GM21423 (cell line): Measurements from ENCODE around the gene OR51E1.

Experiments
- ATAC-seq: cut with Tn5 transposase; IDR thresholded peaks from one replicate; pipeline ENCODE4 v1.9.1; 2021; ENCODE audit warnings: mild to moderate bottlenecking, moderate library complexity; ENCODE audit not compliant: unreplicated experiment

The OR51E1 gene

DNA sequence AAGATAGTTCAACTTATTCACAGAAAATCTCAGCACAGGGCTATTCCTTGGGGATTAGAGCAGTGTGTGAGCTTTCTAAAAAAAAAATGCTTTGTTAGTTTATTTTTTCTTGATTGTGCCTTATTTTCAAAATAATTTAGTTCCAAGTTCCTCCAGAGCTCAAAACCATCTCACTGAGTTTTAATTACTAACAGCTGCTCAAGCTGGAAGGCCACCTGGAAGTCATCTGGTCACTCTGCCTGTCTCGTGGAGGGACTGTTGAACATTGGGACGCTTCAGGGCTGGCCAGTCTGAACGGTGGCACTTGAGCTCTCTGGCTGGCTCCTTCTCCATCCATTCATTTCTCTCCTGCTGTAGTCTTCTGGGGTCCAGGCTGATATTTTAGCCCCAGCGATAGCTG lies 4.0 kb downstream of the OR51E1 start:
- no peak for ATAC-seq

GRCh38 chr11:4654635-4655369 lies 11.0 kb downstream of the OR51E1 start:
- ATAC-seq = no peak

- no peak for ATAC-seq
These were observed 15.1 kb downstream of the OR51E1 start for GRCh38 chr11:4658629-4659445.

DNA sequence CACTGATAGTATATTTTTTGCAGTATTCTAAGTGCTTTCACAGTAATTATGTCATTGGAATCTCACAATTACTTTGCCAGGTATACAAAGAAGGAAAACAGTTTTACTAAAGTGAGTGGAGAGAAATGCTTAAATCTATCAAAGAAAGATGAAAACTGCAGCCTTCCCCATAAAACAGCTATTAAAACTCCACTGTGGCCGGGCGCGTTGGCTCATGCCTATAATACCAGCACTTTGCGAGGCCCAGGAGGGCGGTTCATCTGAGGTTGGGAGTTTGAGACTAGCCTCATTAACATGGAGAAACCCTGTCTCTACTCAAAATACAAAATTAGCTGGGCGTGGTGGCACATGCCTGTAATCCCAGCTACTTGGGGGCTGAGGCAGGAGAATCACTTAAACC lies 19.1 kb downstream of the OR51E1 start:
- no peak for ATAC-seq

- ATAC-seq = no peak
These were observed 20.4 kb downstream of the OR51E1 start for GRCh38 chr11:4664183-4664582.

GRCh38 chr11:4664786-4665185 lies 21.0 kb downstream of the OR51E1 start:
- no peak for ATAC-seq

DNA sequence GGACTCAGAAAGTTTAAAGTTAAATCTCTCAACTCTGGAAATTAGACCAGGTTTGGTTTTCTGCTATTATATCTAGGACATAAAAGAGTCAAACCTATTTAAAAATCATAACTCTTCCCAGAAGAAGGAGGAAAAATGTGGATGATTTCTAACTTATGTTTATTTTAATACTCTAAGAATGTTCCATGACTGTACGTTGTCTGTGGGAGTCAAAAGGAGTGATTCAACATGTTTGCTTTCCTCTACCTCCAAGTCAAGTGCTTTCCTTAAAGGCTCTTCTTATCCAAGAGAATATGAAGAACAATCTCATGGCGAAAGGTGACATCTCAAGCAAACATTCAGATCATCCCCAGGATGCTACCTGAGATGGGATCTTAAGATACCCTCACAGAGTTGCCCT lies 21.6 kb downstream of the OR51E1 start:
- no peak for ATAC-seq

DNA sequence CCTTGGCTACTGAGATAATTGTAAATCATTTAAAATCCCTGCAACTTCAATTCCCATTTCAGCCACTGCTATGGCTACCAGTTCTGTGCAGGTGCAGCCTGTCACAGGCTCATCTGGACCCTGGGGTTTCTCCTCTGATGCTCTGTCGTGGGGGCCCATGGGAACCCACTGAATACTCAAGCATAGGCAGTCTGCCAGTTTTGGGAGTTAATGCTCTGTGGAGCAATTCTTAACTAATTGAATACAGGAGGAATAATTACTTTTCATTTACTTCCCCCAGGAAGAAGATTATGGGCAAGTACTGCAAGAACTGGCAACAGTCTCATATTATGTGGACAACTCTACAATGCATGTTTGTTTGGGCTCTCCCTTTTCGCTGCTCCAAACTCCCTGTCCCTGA lies 28.0 kb downstream of the OR51E1 start:
- ATAC-seq = no peak

GRCh38 chr11:4672470-4672869 lies 28.7 kb downstream of the OR51E1 start:
- ATAC-seq = no peak

DNA sequence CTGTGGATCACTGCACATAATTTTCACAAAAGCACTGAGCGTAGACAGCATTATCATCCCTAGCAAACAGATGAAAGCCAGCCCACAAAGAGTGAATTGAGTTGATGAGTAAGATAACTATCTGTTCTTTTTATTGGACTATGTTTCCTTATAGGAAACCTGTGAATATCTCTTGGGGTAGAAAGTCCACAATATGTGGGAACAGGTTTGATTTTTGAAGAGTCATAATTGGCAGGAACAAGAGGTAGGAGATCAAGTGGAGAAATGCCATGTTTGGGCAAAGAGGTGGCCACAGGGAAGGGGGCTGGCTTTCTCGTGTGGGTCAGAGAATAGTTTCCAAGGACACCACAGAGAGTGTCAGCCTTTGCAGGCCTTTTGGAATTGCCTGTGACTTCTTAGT lies 30.0 kb downstream of the OR51E1 start:
- no peak for ATAC-seq

- no peak for ATAC-seq
These were observed 34.2 kb downstream of the OR51E1 start for GRCh38 chr11:4677948-4678347.

DNA sequence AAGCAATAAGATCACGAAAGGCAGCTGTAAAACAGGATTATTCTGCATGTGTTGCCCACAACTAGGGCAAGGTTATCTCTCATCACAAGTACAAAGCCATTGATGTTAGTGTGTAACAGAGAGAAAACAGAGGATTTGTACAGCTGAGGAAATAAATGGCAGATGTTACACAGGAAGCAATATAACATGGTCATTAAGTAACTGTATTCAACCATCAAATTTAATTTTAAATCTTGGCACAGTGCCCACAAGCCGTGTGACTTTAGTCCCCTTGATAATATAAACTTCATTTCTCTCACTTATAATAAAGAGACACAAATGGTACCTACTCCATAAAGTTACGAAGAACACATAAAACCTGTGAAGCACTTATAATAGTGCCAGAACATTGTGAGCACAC lies 36.6 kb downstream of the OR51E1 start:
- ATAC-seq = no peak

GRCh38 chr11:4682623-4683419 lies 39.0 kb downstream of the OR51E1 start:
- no peak for ATAC-seq

DNA sequence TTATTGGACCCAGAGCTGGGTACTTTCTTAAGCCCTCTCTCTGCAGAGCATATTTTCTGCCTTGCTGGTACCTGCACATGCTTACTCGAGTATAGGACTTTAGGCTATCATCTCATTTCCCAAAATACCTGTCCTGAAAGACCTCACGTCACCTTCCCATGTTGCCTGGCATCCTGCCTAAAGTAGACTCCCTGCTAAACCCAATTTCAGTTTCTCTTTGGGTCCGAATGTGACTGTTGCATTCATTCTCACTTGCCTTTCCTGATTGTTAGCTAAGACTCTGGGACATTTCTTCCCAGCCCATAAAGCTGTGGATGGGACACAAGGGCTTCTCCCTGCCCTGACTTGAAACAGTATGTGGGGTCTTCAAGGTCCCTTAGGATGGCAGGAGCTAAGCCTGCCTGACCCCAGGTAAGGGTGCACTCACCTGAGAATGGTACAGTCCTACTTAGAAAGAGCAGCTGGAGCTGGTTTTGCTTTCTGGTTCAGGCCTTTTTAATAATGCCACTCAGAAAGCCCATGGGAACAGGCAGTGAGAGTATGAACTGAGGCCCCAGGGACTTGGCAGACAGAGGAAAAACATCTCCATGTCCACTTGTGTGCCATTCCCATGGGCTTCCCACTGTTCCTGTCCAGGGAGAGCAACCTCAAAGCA lies 41.0 kb downstream of the OR51E1 start:
- no peak for ATAC-seq

DNA sequence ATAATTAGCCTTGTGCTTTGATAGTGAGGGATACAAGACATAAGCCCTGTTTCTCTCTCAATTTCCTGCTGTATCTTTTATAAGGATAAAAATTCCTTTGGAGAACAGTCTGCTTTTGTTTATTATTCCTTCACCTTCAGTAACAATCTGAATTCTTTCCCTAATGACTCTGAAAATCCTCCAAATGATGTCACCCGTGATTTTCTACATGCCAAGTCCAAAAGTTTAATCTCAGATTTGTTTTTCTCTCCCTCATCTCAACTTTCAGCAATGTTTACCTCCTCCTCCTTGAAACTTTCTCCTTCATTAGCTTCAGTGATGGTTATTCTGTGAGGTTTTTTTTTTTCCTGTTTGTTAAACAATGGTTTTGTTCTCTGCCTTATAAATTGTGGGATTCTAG lies 51.7 kb downstream of the OR51E1 start:
- no peak for ATAC-seq

DNA sequence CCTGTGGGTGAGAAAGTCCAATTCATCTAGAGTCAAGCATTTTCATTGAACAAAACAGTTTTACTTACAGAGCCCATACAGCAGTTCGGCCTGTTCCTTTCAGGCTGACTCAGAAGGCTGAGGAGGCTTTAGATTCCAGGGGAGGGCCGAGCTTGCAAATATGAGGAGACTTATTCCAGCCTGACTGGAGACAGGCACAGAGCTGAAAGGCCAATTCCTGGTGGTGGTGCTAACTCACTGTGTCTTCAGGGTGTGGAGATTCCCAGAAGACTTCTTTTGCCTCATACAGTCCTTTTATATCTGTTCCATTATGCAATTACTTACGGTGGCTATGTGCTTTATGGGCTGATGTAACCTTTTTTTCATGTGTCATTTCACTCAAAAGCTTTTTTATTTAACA lies 53.8 kb downstream of the OR51E1 start, which contains the start of gene OR51E2:
Gene OR51E2 (minus strand): TSS at position 269 of the 400 bp plus-strand sequence. CDS start 15,142 bp downstream, outside the sequence.
- no peak for ATAC-seq

DNA sequence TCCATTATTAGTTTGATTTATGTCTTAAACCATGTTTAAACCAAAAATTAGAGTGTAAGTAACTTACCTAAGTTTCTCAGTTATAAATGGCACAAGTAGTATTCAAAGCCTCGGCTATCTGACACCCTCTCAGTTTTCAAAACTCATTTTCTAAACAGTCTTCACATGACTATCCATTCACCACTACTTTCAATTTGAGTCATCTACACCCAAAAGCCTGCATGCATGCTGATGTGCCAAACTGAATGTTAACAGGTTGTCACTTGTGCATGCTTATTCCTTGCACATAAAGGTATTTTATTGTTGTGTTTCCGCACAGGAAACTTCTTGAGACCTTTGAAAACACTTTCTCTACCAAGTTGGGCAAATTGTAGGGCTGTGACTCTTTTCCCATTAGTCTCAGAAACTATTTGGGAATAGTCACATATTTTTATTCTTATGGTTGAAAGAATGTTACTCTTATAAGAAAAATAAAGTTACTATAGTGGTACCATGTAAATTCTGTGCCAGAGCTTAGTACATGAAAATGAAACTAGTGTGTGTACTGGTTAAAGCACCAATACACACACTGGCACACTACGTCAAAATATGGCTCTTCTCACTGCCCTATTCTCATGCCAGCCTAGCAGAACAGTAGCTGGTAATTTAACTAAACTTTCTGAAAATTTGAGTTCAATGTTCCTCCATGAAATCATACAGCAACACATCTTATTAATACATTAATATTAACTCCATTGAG lies 56.1 kb downstream of the OR51E1 start:
- ATAC-seq = peak; percentile 80

DNA sequence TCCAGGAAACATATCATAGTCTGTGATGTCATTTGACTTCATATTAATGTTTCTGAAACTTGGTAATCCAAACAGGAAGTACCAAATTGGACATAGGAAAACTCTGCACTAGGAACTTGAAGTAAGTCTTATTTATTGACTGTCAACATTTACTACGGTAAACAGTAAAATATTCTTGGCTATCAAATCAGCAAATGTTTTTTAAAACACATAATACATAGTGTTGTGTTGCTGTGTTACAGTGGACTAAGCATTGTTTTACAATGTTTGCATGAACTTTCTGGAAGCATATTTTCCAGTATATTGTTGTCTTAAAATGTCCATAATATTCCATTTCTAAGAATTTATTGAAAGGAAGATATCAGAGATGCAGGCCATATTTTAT lies 56.6 kb downstream of the OR51E1 start:
- ATAC-seq = no peak

GRCh38 chr11:4704054-4704789 lies 60.4 kb downstream of the OR51E1 start, which contains the start of gene MMP26:
Gene MMP26 (plus strand): TSS chr11:4704784.
- no peak for ATAC-seq
